ENCODE measurements around the gene ADAM21. TPM values are rescaled to one million over a fixed set of nuclear protein-coding genes. Genes with fewer than 3 reads are reported as not detected.
"Not testable (repeated sequence)": the region's sequence is repeated elsewhere in the genome, so short reads cannot be mapped to it uniquely, and the experiment has no call there.

Gene ADAM21
- polyA plus RNA-seq, 3 donors = not detected

DNA sequence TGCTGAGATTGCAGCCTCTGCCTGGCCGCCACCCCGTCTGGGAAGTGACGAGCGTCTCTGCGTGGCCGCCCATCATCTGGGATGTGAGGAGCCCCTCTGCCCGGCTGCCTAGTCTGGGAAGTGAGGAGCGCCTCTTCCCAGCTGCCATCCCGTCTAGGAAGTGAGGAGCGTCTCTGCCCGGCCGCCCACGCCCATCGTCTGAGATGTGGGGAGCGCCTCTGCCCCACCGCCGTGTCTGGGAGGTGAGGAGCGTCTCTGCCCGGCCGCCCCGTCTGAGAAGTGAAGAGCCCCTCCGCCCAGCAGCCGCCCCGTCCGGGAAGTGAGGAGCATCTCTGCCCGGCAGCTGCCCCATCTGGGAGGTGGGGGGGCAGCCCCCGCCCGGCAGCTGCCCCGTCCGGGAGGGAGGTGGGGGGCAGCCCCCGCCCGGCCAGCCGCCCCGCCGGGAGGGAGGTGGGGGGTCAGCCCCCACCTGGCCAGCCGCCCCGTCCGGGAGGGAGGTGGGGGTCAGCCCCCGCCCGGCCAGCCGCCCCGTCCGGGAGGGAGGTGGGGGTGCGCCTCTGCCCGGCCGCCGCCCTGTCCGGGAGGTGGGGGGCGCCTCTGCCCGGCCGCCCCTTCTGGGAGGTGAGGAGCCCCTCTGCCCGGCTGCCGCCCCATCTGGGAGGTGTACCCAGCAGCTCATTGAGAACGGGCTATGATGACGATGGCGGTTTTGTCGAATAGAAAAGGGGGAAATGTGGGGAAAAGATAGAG is 25.6 kb downstream of the ADAM21 start:
- intact Hi-C loops (cut with micrococcal nuclease); H3K4me1 Mint-ChIP-seq; H3K36me3 Mint-ChIP-seq; H3K79me2 ChIP-seq (ENCODE audit: insufficient read depth, low read length); H4K20me1 ChIP-seq (ENCODE audit: insufficient read depth, low read length); H3K27ac Mint-ChIP-seq; H3K27me3 Mint-ChIP-seq (ENCODE audit: low read depth in 3 of 3); DNase-seq; H3K9me3 ChIP-seq (replicated peaks in 1 of 2; ENCODE audit: control insufficient read depth in 1 of 2, insufficient read depth in 1 of 2, low read length in 2 of 2); H3K27me3 ChIP-seq (ENCODE audit: control insufficient read depth in 2 of 2, insufficient read depth in 2 of 2, low read length in 2 of 2); H3K36me3 ChIP-seq (replicated peaks in 1 of 2; ENCODE audit: control insufficient read depth in 1 of 2, insufficient read depth in 2 of 2, low read length in 2 of 2); H3K4me2 ChIP-seq (replicated peaks; ENCODE audit: extremely low read depth, low read length, poor library complexity, severe bottlenecking); H3K4me1 ChIP-seq (ENCODE audit: control insufficient read depth in 1 of 2, insufficient read depth in 2 of 2, low read length in 2 of 2); H3K27ac ChIP-seq (ENCODE audit: low read depth in 1 of 2, low read length in 2 of 2); H2AFZ ChIP-seq (ENCODE audit: insufficient read depth, low read depth, low read length, poor library complexity, severe bottlenecking); H3K4me3 Mint-ChIP-seq; H3K4me3 ChIP-seq (replicated peaks in 1 of 3; ENCODE audit: low read depth in 2 of 3, low read length in 3 of 3); H3K9ac ChIP-seq (ENCODE audit: insufficient read depth, low read length, poor library complexity, severe bottlenecking): not testable (repeated sequence)
- WGBS (ENCODE audit: insufficient coverage) = 100% methylated on average over 12 of the region's 57 CpGs
- H3K9me3 Mint-ChIP-seq = peaks cover 9 to 21% (median 11%) of the 10 kb centered on the region in 7 donors

DNA sequence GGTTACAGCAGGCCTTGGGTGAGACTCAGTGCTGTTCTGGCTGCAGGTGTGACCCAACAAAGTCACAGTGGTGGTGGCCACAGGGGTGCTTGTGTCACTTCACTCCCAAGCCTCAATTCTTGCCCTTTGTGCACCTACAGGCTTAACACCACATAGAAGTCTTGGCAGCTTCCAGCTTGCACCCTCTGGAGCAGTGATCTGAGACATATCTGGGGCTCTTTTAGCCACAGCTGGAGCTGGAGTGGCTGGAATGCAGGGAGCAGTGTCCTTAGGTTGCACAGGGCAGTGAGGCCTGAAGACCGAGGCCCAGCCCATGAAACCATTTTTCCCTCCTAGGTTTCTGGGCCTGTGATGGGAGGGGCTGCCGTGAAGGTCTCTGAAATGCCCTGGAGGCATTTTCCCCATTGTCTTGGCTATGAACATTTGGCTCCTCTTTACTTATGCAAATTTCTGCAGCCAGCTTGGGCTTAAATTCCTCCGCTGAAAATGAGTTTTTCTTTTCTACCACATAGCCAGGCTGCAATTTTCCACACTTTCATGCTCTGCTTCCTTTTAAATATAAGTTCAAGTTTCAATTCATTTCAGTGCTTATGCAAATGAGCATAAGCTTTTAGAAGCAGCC is 37.7 kb downstream of the ADAM21 start:
- WGBS (ENCODE audit: insufficient coverage) = no CpG with 5 or more reads among the region's 3 CpGs
- Histone ChIP-seq H3K79me2 (ENCODE audit: insufficient read depth, low read length) (no peaks in the 10 kb centered on the region), H3K9me3 (replicated peaks in 1 of 2; ENCODE audit: control insufficient read depth in 1 of 2, insufficient read depth in 1 of 2, low read length in 2 of 2) (peaks cover 38 to 47% of the 10 kb centered on the region in 2 donors), H3K36me3 (replicated peaks in 1 of 2; ENCODE audit: control insufficient read depth in 1 of 2, insufficient read depth in 2 of 2, low read length in 2 of 2) (no peaks in the 10 kb centered on the region), H3K4me1 (ENCODE audit: control insufficient read depth in 1 of 2, insufficient read depth in 2 of 2, low read length in 2 of 2) (no peaks in the 10 kb centered on the region), H3K4me3 (replicated peaks in 1 of 3; ENCODE audit: low read depth in 2 of 3, low read length in 3 of 3) (no peak overlapping the region), H3K27me3 (ENCODE audit: control insufficient read depth in 2 of 2, insufficient read depth in 2 of 2, low read length in 2 of 2) (no peaks in the 10 kb centered on the region), H2AFZ (ENCODE audit: insufficient read depth, low read depth, low read length, poor library complexity, severe bottlenecking) (no peak overlapping the region), H4K20me1 (ENCODE audit: insufficient read depth, low read length) (no peaks in the 10 kb centered on the region), H3K27ac (ENCODE audit: low read depth in 1 of 2, low read length in 2 of 2) (no peak overlapping the region), H3K4me2 (replicated peaks; ENCODE audit: extremely low read depth, low read length, poor library complexity, severe bottlenecking) (no peak overlapping the region), H3K9ac (ENCODE audit: insufficient read depth, low read length, poor library complexity, severe bottlenecking) (no peak overlapping the region)
- Mint-ChIP-seq H3K27me3 (ENCODE audit: low read depth in 3 of 3) (no peaks in the 10 kb centered on the region), H3K36me3 (no peaks in the 10 kb centered on the region), H3K4me3 (no peak overlapping the region), H3K27ac (no peak overlapping the region), H3K9me3 (peaks cover 23 to 50% (median 38%) of the 10 kb centered on the region in 7 donors), H3K4me1 (no peaks in the 10 kb centered on the region)
- DNase-seq = no peak
- intact Hi-C loops (cut with micrococcal nuclease) = no loop called here
- TF ChIP-seq, protein P1, sequence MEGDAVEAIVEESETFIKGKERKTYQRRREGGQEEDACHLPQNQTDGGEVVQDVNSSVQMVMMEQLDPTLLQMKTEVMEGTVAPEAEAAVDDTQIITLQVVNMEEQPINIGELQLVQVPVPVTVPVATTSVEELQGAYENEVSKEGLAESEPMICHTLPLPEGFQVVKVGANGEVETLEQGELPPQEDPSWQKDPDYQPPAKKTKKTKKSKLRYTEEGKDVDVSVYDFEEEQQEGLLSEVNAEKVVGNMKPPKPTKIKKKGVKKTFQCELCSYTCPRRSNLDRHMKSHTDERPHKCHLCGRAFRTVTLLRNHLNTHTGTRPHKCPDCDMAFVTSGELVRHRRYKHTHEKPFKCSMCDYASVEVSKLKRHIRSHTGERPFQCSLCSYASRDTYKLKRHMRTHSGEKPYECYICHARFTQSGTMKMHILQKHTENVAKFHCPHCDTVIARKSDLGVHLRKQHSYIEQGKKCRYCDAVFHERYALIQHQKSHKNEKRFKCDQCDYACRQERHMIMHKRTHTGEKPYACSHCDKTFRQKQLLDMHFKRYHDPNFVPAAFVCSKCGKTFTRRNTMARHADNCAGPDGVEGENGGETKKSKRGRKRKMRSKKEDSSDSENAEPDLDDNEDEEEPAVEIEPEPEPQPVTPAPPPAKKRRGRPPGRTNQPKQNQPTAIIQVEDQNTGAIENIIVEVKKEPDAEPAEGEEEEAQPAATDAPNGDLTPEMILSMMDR (IDR thresholded peaks at IDR 0.05) = no peak
